NCI-H226 (cell line): ENCODE results near the gene KIAA0825.
"Not testable (repeated sequence)": the region's sequence is repeated elsewhere in the genome, so short reads cannot be mapped to it uniquely, and the experiment has no call there.

Experiments
- DNase-seq: peaks from one replicate; pipeline ENCODE4 v3.0.0-alpha.2; 2015

The KIAA0825 gene

GRCh38 chr5:94217745-94218144 is 400.7 kb downstream of the KIAA0825 start:
- DNase-seq: no peak

GRCh38 chr5:94217216-94217615 is 401.2 kb downstream of the KIAA0825 start:
- no peak for DNase-seq

GRCh38 chr5:94212476-94212875 is 405.9 kb downstream of the KIAA0825 start:
- DNase-seq: no peak

DNA sequence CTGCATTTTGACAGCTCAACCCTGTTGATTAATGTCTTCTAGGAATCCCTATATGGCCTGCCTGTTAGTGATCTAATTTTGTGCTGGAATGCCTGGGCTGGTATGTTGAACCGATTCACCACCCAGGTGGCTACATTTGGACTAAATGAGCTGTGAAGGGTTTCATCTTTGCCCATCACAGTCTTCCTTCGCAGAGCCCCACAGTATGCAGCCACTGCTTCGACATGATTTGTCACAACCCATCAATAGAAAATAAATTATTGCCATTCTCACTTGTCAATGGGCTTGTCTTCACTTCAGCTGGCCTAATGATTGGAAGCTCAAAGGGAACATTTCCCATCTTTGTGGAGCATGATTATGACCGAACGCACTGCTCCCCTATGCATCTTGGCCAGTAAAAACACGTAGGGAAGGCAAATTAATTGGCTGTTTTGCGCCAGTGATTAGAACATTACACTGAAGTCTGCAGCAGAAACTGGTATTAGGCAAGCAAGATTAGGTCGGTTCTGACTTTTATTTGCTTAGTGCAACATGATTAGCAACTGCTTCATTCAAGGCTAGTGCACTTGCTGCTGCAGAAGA is 408.5 kb downstream of the KIAA0825 start:
- DNase-seq: peak; percentile 33

GRCh38 chr5:94209272-94209671 is 409.1 kb downstream of the KIAA0825 start:
- DNase-seq: no peak

DNA sequence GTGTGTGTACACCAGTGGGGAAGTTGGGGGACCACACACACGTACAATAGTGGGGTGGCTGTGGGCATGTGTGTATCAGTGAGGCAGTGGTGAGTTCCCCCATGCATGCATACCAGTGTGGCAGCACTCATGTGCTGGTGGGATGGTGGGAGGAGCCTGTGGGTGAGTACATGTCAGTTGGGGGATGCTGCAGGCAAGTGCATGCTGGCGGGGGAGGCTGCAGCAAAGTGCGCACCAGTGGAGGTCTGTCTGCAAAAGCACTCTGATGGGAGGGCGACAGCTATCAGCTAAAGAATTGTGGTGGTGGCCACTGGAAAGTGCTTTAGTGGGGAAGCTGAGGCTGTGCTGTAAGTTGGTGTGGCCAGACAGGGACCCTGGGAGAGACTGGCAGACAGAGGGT is 418.8 kb downstream of the KIAA0825 start:
- DNase-seq: no peak

GRCh38 chr5:94197970-94198369 is 420.4 kb downstream of the KIAA0825 start:
- no peak for DNase-seq

DNA sequence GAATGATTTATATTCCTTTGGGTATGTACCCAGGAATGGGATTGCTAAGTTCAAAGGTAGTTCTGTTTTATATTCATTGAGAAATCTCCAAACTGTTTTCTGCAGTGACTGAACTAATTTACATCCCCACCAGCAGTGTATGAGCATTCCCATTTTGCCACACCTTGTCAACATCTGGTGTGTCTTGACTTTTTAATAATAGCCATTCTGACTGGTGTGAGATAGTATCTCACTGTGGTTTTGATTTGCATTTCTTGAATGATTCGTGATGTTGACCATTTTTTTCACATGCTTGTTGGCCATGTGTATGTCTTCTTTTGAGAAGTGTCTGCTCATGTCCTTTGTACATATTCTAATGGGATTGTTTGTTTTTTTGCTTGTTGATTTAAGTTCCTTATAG is 421.5 kb downstream of the KIAA0825 start:
- DNase-seq: no peak

DNA sequence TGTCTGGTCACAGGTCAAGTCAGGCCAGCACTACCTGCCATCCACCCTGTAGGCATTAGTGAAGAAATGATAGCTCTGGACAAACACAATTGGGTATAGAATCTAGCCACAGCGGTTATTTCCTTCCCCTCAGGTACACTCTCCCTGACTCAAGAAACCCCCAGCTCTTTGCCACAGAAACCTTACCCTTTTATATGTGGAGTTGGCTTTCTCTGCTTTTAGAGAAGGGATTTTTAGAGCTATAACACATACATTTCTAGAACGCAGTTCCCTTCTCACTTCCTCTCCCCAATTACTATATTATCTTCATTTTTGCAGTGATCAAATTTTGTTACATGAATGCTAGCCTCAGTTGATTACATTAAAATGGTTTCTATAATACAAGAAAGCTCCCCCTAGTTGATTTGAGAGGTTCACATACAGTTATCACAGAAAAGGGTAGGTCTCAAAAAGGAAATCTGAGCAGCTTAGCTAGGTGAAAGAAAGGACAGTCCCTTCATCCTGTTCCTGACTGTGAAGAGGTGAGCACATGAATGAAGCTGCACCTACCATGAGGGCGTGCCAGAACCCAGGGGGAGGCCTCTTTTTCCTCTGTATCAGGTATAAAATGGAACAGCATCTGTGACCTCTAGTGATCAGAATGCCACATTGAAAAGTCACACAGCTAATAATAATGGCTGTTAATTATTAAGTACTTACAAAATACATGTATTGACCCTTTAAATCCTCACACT is 425.6 kb downstream of the KIAA0825 start:
- DNase-seq: no peak

DNA sequence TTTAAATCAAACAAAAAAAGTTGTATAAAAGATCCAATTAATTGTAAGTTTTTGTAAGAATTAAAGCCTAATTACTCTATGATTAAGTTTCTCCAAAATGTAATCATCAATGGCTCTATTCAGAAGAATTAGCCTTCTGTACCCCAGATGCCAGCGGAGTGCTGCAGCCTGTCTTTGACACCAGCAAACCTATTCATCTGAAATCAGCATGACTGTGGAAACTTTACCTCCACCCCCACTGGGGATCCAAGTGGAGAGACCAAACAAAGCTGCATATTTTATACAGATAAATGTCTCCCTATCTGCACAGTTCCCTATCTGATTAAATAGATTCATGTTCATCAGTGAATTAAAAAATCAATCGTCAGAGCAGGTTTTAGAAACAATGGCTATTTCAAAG is 426.8 kb downstream of the KIAA0825 start:
- no peak for DNase-seq

GRCh38 chr5:94188725-94189124 is 429.7 kb downstream of the KIAA0825 start:
- no peak for DNase-seq

GRCh38 chr5:94184870-94185269 is 433.5 kb downstream of the KIAA0825 start:
- DNase-seq: no peak

- no peak for DNase-seq
These were observed 436.5 kb downstream of the KIAA0825 start for GRCh38 chr5:94181895-94182294.

GRCh38 chr5:94180761-94181160 is 437.6 kb downstream of the KIAA0825 start:
- no peak for DNase-seq

DNA sequence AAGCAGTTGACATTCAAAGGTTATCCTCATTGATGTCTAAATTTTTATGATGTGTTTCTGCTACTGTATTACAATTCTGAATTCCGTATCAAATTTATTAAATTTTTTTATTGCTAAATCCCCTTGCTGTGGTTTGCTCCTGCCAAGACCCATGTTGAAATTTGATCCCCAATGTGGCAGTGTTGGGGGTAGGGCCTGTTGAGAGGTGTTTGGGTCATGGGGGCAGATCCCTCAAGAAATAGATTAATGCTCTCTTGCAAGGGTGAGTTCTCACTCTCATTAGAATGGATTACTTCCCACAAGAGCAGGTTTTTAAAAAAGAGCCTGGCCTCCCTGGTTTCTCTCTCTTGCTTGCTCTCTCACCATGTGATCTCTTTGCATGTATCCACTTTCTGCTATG is 442.5 kb downstream of the KIAA0825 start:
- DNase-seq: no peak

- peak; percentile 83 for DNase-seq
These were observed 443.5 kb downstream of the KIAA0825 start for GRCh38 chr5:94174748-94175411.

- no peak for DNase-seq
These were observed 445.3 kb downstream of the KIAA0825 start for GRCh38 chr5:94173100-94173499.

DNA sequence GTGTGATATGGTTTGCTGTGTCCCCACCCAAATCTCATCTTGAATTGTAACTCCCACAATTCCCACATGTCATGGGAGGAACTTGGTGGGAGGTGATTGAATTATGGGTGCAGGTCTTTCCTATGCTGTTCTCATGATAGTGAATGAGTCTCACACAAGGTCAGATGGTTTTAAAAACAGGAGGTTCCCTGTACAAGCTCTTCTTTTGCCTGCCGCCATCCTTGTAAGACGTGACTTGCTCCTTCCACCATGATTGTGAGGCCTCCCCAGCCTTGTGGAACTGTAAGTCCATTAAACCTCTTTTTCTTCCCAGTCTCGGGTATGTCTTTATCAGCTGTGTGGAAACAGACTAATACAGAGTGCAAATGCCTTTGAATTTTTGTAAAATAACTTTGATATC is 447.3 kb downstream of the KIAA0825 start:
- not testable (repeated sequence) for DNase-seq

GRCh38 chr5:94170158-94170557 is 448.2 kb downstream of the KIAA0825 start:
- DNase-seq: not testable (repeated sequence)

DNA sequence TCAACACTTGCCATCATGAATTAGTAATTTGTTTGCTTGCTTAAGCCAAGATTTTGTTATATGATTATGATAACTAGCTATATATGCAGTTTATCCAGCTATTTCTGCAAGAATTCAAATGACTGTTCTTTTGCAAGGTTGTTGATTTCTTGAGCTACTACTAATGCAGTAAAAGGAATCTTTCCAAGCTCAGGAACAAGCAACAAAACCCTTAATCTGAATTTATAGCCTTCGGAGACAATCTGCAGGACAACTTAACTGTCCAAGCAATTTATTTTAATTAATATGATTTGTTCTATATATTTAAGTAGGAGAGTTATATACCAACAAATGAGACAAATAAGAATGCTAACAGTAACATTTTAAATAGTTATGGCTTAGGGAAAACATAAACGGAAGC is 450.3 kb downstream of the KIAA0825 start:
- no peak for DNase-seq

- no peak for DNase-seq
These were observed 456.6 kb downstream of the KIAA0825 start for GRCh38 chr5:94161801-94162200.

GRCh38 chr5:94159144-94159543 is 459.3 kb downstream of the KIAA0825 start:
- no peak for DNase-seq

GRCh38 chr5:94157704-94158539 is 460.5 kb downstream of the KIAA0825 start:
- no peak for DNase-seq
